HTERT RPE-1 (cell line): Measurements from ENCODE around the gene IREB2.

ENCODE experiments used
- in situ Hi-C: fragments of 300-500 bp; cut with MboI; formaldehyde crosslinking; loops from 4 replicates; pipeline ENCODE4 v1.14.3; 2020; ENCODE audit warnings: low sequenced_read_pairs

IREB2 gene

GRCh38 chr15:78406016-78406585, 31.9 kb upstream of the IREB2 start:
- in situ Hi-C loops = no loop called here

GRCh38 chr15:78407608-78408354, 30.2 kb upstream of the IREB2 start:
- in situ Hi-C loops = no loop called here

GRCh38 chr15:78408355-78408640, 29.7 kb upstream of the IREB2 start:
- in situ Hi-C loops = no loop called here

- in situ Hi-C loops = no loop called here
Measured at GRCh38 chr15:78408961-78409360, 29.1 kb upstream of the IREB2 start.

GRCh38 chr15:78411061-78411460, 27.0 kb upstream of the IREB2 start:
- in situ Hi-C loops = no loop called here

GRCh38 chr15:78414621-78415250, 23.3 kb upstream of the IREB2 start:
- in situ Hi-C loops = no loop called here

- in situ Hi-C loops = no loop called here
Measured at GRCh38 chr15:78415284-78415683, 22.7 kb upstream of the IREB2 start.

- in situ Hi-C loops = no loop called here
Measured at GRCh38 chr15:78417754-78418630, 20.0 kb upstream of the IREB2 start.

GRCh38 chr15:78418686-78419085, 19.3 kb upstream of the IREB2 start:
- in situ Hi-C loops = no loop called here

GRCh38 chr15:78419367-78419766, 18.6 kb upstream of the IREB2 start:
- in situ Hi-C loops = no loop called here

GRCh38 chr15:78420220-78420619, 17.8 kb upstream of the IREB2 start:
- in situ Hi-C loops = no loop called here

- in situ Hi-C loops = no loop called here
Measured at GRCh38 chr15:78420766-78421165, 17.2 kb upstream of the IREB2 start.

- in situ Hi-C loops = no loop called here
Measured at GRCh38 chr15:78421238-78421965, 16.6 kb upstream of the IREB2 start.

GRCh38 chr15:78422571-78423340, 15.3 kb upstream of the IREB2 start:
- in situ Hi-C loops = no loop called here

- in situ Hi-C loops = no loop called here
Measured at GRCh38 chr15:78424673-78425072, 13.3 kb upstream of the IREB2 start.

- in situ Hi-C loops = no loop called here
Measured at GRCh38 chr15:78425643-78426042, 12.4 kb upstream of the IREB2 start.

- in situ Hi-C loops = no loop called here
Measured at GRCh38 chr15:78426300-78426699, 11.7 kb upstream of the IREB2 start.

GRCh38 chr15:78427953-78428352, 10.1 kb upstream of the IREB2 start:
- in situ Hi-C loops = no loop called here

- in situ Hi-C loops = no loop called here
Measured at GRCh38 chr15:78429477-78429876, 8.5 kb upstream of the IREB2 start.

- in situ Hi-C loops = no loop called here
Measured at GRCh38 chr15:78431955-78432354, 6.1 kb upstream of the IREB2 start.
